ENCODE data around the gene CYP4Z1. TPM values are rescaled to one million over a fixed set of nuclear protein-coding genes. Genes with fewer than 3 reads are reported as not detected.

The CYP4Z1 gene
- polyA plus RNA-seq, 3 donors, result 0.12 to 0.24 (median 0.15) TPM

Other genes with a start within 250 kb of the CYP4Z1 start
- 10 to 100 TPM; 30.0 to 50.3 (median 48.1) TPM for gene CYP4A11, start 125.8 kb upstream of the CYP4Z1 start, polyA plus RNA-seq (ENCODE audit: insufficient read length in 3 of 3)
- gene CYP4X1, start 43.6 kb upstream of the CYP4Z1 start, polyA plus RNA-seq (ENCODE audit: insufficient read length in 3 of 3), result 10 to 100 TPM; 10.0 to 13.2 (median 12.3) TPM
- 1 to 10 TPM; 5.1 to 7.5 (median 6.6) TPM for gene CYP4A22, start 70.2 kb downstream of the CYP4Z1 start, polyA plus RNA-seq (ENCODE audit: insufficient read length in 3 of 3)
- gene PDZK1IP1, start 122.8 kb downstream of the CYP4Z1 start, polyA plus RNA-seq (ENCODE audit: insufficient read length in 3 of 3), result 10 to 100 TPM; 38.9 to 51.8 (median 43.7) TPM
- 1 to 10 TPM; 3.9 to 4.9 (median 4.1) TPM for gene TAL1, start 165.0 kb downstream of the CYP4Z1 start, polyA plus RNA-seq (ENCODE audit: insufficient read length in 3 of 3)
- 1 to 10 TPM; 9.0 to 9.5 (median 9.3) TPM for gene STIL, start 246.9 kb downstream of the CYP4Z1 start, polyA plus RNA-seq (ENCODE audit: insufficient read length in 3 of 3)